Dendritic cell treated with granulocyte-macrophage colony-stimulating factor and Interleukin-4, amounts not matched to agents 40 ng/mL and 50 ng/mL, for 4 days (primary cell): ENCODE results near the gene FADS1.
A peak's percentile ranks its signal among the peaks of the same experiment; 100 is the strongest.

ENCODE experiments used
- H3K27ac Mint-ChIP-seq: one replicate; pipeline ENCODE4 v1.8.0; 2022; ENCODE audit warnings: mild to moderate bottlenecking, mixed read lengths
- H3K27me3 Mint-ChIP-seq: one replicate; pipeline ENCODE4 v1.8.0; 2022; ENCODE audit warnings: mild to moderate bottlenecking, mixed read lengths
- H3K36me3 Mint-ChIP-seq: one replicate; pipeline ENCODE4 v1.8.0; 2022; ENCODE audit warnings: low read depth, mixed read lengths
- H3K4me1 Mint-ChIP-seq: one replicate; pipeline ENCODE4 v1.8.0; 2022; ENCODE audit warnings: low read depth, mixed read lengths
- H3K4me3 Mint-ChIP-seq: one replicate; pipeline ENCODE4 v1.8.0; 2022; ENCODE audit warnings: mild to moderate bottlenecking, moderate library complexity, mixed read lengths
- H3K9me3 Mint-ChIP-seq: one replicate; pipeline ENCODE4 v1.8.0; 2022; ENCODE audit warnings: mixed read lengths
- intact Hi-C: fragments of 100-400 bp; cut with micrococcal nuclease; formaldehyde crosslinking; loops from one replicate; pipeline ENCODE4 v1.15.0; 2022

FADS1 gene

GRCh38 chr11:61826930-61827570, 10.2 kb upstream of the FADS1 start:
- Mint-ChIP-seq H3K27me3 (no peaks in the 10 kb centered on the region), H3K9me3 (no peaks in the 10 kb centered on the region), H3K27ac (peak overlapping the region; percentile 97), H3K4me1 (peaks cover 51% of the 10 kb centered on the region), H3K36me3 (peaks cover 44% of the 10 kb centered on the region), H3K4me3 (peak overlapping the region; percentile 97)
- intact Hi-C loops = no loop called here

DNA sequence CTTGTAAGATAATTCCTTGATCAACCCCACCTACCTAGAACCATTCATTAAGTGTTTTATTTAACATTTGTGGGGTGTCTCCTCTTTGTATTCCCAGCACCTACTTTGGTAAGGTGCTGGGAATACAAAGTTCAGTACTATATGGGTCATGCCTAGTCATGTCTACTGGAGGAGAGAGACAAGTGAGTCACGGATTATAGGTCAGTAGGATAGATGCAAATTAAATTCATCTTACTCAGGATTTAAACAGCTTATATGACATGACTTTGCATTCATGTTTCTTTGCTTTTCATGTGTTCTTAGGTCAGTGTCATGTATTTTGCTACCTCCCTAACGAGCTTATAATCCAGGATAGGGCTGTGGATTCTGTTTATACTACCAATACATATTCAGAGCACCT, 3.4 kb upstream of the FADS1 start:
- no peak overlapping the region for H3K4me3 Mint-ChIP-seq

DNA sequence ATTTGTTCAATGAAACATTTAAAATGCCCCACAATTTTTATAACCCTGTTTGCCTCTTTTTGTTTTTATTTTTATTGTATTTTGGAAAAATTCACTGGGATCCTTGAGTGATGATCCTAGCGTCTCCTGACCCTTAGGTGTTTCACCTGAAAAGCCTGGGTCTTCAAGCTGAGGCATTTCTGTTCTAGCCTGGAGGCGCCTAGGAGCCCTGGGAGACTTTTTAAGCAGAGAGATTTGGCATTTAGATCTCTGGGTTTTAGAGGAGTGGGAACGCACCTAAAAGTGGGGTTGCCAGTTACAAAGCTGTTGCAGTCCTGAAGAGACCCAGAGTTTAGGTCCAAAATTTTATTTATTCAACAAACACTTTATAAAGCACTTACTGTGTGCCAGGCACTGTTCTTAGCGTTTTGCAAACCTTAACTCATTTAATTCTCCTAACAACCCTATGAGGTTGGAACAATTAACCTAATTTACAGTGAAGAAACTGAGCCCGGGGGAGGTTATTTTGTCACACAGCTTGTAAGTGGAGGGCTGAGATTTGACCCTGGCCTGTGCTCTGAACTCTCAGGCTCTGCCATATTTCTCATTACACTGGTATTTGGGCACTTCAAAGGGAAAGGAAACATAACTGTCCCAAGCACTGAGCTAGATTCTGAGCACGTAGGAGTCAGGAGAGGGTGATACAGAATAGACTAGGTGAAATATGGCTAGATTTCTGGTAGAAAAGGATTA, 834 bp upstream of the FADS1 start:
- Mint-ChIP-seq H3K9me3 (no peaks in the 10 kb centered on the region), H3K27ac (peak overlapping the region; percentile 94), H3K4me3 (peak overlapping the region; percentile 92), H3K27me3 (no peaks in the 10 kb centered on the region), H3K4me1 (peaks cover 29% of the 10 kb centered on the region), H3K36me3 (peaks cover 40% of the 10 kb centered on the region)
- intact Hi-C loops = loop anchor here (1.0 to 2.0 kb wide), 2 partner anchors 11 to 17 kb away; partner anchors contain the start of gene FADS2

More for the DNA sequence above, 3.4 kb upstream of the FADS1 start:
- H3K27me3 Mint-ChIP-seq = no peaks in the 10 kb centered on the region
- H3K27ac Mint-ChIP-seq = no peak overlapping the region
- peaks cover 13% of the 10 kb centered on the region for H3K4me1 Mint-ChIP-seq
- intact Hi-C loops = no loop called here
- H3K9me3 Mint-ChIP-seq = no peaks in the 10 kb centered on the region
- H3K36me3 Mint-ChIP-seq = peaks cover 15% of the 10 kb centered on the region

DNA sequence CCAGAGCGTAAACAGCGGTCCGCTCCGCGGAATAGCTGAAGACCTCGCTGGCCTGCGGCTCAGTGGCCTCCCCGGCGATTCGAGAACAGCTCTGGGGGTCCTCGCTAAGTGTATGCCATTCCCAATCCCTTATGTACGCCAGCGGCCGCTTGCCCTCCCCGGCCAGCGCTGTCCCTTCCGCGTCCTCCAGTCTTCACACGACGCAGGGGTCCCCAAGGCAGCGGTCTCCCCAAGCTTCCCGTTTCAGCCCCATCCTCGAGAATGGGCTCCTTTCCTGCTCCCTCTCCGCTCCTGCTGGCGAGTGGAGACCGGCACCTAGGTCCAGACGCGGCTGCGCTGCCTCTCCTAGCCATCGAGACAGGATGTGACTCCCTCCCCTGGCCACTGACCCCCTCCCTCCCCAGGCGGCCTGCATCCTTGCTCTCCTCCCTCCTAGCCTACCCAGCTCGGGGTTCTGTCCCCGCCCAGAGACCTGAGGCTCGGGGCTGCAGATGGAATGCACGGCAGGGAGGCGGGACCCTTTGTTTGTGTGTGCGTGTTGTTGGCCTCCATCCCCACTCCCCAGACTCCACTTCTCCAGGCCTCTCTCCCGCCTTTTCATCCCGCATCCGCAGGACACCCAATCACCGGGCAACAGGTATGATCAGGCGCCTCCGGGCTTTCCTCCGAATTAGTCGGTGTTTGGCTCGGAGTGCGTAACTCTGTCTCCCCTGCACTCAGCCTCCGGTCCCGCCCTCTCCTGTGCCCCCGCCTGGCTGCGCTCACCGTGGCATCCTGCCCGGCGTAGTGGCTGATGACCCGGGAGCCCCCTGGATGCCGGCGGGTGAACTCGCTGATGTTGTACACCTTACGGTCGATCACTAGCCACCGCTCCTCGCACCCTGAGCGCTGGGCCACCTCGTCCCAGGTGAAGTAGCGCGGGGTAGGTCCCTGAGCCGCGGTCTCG, 740 bp downstream of the FADS1 start:
- intact Hi-C loops = loop anchor here (1.0 to 2.0 kb wide), 2 partner anchors 19 to 24 kb away; partner anchors contain the start of genes FEN1 and TMEM258
- H3K9me3 Mint-ChIP-seq = no peaks in the 10 kb centered on the region
- H3K36me3 Mint-ChIP-seq = peaks cover 56% of the 10 kb centered on the region
- H3K4me1 Mint-ChIP-seq = peaks cover 38% of the 10 kb centered on the region
- H3K27me3 Mint-ChIP-seq = no peaks in the 10 kb centered on the region
- peak overlapping the region; percentile 92 for H3K4me3 Mint-ChIP-seq
- peak overlapping the region; percentile 94 for H3K27ac Mint-ChIP-seq

DNA sequence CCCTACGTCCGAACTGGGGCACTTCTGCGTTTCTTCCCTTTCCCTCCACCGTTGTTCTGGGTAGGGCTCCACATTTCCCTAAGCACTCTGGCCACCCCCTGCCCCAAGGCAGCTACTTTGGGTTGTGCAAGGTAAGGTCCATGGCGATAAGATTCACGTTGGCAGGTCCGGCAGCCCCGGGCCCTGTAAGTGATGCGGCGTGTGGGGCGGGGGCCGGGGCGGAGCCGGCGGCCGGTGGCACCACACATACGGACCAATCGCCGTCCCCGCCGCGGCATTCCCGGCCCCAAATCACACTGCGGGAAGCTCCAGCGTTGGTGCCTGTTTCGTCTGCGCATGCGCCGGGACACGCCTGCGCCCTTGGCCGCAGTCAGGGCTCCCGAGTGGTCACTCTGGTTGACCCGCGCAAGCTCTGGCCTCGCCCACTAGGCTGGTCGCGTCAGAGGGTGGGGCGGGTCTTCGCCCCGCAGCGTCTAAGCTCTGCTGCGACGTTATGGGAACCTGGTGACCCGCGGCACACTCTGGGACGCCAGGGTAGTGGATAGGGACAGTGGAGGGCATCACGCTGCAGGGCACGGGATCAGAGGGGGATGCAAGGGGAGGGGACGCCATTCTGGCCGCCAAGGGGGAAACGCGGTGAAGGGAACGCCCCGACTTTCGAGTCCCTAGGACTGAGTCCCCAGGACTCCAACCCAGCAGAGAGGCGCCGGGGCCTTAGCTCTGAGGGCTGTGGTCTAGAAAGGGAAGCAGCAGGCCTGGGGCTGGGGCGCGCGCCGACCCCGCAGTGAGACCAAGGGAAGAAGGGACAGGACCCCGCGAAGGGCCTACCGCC, 1.6 kb downstream of the FADS1 start:
- H3K4me1 Mint-ChIP-seq = peaks cover 38% of the 10 kb centered on the region
- H3K36me3 Mint-ChIP-seq = peaks cover 65% of the 10 kb centered on the region
- intact Hi-C loops = loop anchor here (1.0 kb wide), 1 partner anchor 23 kb away; the partner anchor contains the start of genes FEN1 and TMEM258

GRCh38 chr11:61814247-61814957, 2.4 kb downstream of the FADS1 start:
- peaks cover 38% of the 10 kb centered on the region for H3K4me1 Mint-ChIP-seq
- no peaks in the 10 kb centered on the region for H3K27me3 Mint-ChIP-seq
- H3K4me3 Mint-ChIP-seq = peak overlapping the region; percentile 92
- peaks cover 73% of the 10 kb centered on the region for H3K36me3 Mint-ChIP-seq
- H3K9me3 Mint-ChIP-seq = no peaks in the 10 kb centered on the region
- intact Hi-C loops = no loop called here
- peak overlapping the region; percentile 94 for H3K27ac Mint-ChIP-seq

More for the DNA sequence above, 1.6 kb downstream of the FADS1 start:
- H3K27ac Mint-ChIP-seq = peak overlapping the region; percentile 94
- no peaks in the 10 kb centered on the region for H3K27me3 Mint-ChIP-seq
- H3K9me3 Mint-ChIP-seq = no peaks in the 10 kb centered on the region
- peak overlapping the region; percentile 92 for H3K4me3 Mint-ChIP-seq

DNA sequence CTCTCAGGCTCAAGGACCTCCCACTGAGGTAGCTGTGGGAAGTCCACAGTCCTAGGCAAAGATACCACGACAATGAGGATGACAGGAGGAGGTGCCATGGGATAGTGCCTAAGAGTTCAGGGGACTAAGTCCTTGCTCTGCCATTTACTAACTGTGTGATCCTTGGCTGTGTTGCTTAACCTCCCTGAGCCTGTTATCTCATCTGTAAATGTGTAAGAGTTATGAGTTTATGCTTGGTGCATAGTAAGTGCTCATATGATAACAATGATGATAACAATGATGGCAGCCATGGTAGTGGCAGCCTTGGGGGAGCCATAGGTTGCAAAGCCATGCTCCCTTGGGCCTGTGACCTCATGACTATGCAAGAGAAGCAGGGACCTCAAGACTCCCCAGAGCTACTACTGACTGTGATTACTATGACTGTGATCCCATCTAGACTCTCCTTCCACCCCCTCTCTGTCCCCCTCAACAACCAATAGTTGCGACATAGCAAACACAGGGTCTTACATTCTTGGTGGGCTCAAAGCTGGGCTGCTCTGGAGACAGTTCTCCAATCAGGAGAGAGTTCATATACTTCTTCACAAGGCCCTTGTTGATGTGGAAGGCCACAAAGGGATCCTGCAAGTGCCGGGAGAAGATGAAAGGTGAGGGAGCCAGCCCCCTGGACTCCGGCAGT, 3.9 kb downstream of the FADS1 start:
- Mint-ChIP-seq H3K9me3 (no peaks in the 10 kb centered on the region), H3K27me3 (no peaks in the 10 kb centered on the region), H3K4me1 (peaks cover 35% of the 10 kb centered on the region), H3K4me3 (no peak overlapping the region), H3K36me3 (peaks cover 88% of the 10 kb centered on the region), H3K27ac (no peak overlapping the region)
- intact Hi-C loops = no loop called here

- Mint-ChIP-seq H3K9me3 (no peaks in the 10 kb centered on the region), H3K4me1 (peaks cover 30% of the 10 kb centered on the region), H3K27ac (no peak overlapping the region), H3K27me3 (no peaks in the 10 kb centered on the region), H3K36me3 (peaks cover 99% of the 10 kb centered on the region), H3K4me3 (no peak overlapping the region)
- intact Hi-C loops = no loop called here
Measured at GRCh38 chr11:61811831-61812230, 5.0 kb downstream of the FADS1 start.

- no peaks in the 10 kb centered on the region for H3K9me3 Mint-ChIP-seq
- H3K27me3 Mint-ChIP-seq = no peaks in the 10 kb centered on the region
- no peak overlapping the region for H3K4me3 Mint-ChIP-seq
- H3K4me1 Mint-ChIP-seq = peaks cover 30% of the 10 kb centered on the region
- intact Hi-C loops = no loop called here
- H3K27ac Mint-ChIP-seq = peak overlapping the region; percentile 23
- peaks cover 100% of the 10 kb centered on the region for H3K36me3 Mint-ChIP-seq
Measured at GRCh38 chr11:61810671-61811175, 6.1 kb downstream of the FADS1 start.

DNA sequence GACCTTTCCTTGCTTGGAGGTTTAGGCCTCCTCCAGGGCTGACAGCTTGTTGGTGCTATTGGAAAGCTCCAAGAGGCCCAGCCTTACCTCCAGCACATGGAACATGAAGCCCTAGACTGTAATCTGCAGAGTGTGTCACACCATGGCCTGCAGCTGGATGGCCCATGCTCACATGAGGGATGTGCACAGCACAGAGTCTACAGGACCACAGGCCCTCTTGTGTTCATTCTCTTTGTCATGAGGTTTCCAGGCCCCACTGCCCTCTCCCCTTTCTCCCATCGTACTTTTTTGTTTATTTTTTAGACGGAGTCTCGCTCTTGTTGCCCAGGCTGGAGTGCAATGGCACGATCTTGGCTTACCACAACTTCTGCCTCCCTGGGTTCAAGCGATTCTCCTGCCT, 10.0 kb downstream of the FADS1 start:
- Mint-ChIP-seq H3K36me3 (peaks cover 100% of the 10 kb centered on the region), H3K9me3 (no peaks in the 10 kb centered on the region), H3K4me1 (peaks cover 8% of the 10 kb centered on the region), H3K4me3 (no peak overlapping the region), H3K27ac (no peak overlapping the region), H3K27me3 (no peaks in the 10 kb centered on the region)
- intact Hi-C loops = no loop called here

DNA sequence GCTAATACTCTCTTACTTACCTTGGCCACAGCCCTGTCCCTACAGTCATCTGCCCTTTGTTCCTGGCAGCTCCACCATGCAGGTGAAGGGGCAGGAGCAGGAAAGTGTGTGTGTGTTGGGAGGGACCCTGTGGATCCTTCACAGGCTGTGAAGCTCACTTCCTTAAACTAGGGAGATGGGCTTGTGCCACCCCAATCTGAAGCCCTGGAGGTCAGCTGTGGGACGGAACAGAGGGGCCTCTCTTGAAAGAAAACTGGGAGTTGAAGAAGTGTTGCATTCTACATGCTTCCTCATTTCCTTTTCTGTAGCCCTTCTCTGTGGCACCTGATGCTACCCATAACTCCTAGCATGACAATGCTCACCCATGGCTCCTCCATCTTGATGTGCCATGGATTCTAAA, 11.7 kb downstream of the FADS1 start:
- H3K4me3 Mint-ChIP-seq = no peak overlapping the region
- H3K27ac Mint-ChIP-seq = peak overlapping the region; percentile 6
- intact Hi-C loops = no loop called here
- H3K27me3 Mint-ChIP-seq = no peaks in the 10 kb centered on the region
- no peaks in the 10 kb centered on the region for H3K9me3 Mint-ChIP-seq
- H3K4me1 Mint-ChIP-seq = peaks cover 14% of the 10 kb centered on the region
- H3K36me3 Mint-ChIP-seq = peaks cover 100% of the 10 kb centered on the region
